Measurements from ENCODE around the gene POPDC3.
"Not testable (repeated sequence)": the region's sequence is repeated elsewhere in the genome, so short reads cannot be mapped to it uniquely, and the experiment has no call there.

The POPDC3 gene, protein sequence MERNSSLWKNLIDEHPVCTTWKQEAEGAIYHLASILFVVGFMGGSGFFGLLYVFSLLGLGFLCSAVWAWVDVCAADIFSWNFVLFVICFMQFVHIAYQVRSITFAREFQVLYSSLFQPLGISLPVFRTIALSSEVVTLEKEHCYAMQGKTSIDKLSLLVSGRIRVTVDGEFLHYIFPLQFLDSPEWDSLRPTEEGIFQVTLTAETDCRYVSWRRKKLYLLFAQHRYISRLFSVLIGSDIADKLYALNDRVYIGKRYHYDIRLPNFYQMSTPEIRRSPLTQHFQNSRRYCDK

DNA sequence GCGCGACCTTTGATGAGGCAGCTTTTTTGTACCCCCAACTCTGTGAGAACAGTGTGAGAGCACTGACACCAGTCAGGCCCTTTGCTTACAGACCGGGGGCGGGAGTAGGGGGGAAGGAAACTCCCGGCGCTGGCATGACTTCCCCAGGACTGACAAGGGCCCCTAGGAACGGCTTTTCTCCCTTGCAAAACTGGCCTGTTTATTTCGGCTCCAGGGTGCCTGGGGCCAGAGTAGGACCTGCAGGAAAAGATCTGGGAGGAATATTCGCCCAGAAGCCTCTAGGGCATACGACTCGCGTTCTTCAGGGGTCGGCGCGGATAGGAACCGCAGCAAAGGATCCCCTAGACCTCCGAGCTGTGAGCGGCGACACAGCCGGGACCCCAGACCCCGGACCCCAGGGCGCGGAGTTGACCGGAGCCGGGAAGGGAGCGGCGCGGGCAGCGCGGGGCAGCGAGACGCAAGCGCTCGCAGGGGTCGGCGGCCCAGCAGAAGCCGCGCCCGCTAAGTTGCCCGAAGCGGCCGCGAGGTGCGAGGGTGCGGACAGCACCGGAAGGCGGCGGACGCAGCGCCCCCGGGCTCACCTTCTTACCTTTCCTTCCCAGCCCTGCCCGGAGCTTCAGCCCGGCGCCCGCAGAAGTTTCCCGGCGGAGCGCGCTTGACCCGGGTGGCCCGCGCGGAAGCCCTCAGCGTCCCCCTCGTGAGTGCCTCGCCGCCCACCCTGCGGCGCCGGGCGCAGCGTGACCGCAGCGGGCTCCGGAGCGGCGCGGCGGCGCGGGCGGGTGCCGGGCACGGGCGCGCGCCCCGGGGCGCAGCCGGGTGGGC, at the start of gene POPDC3:
Gene POPDC3 (minus strand): TSS at position 771 of the 822 bp plus-strand sequence. CDS start 18,105 bp downstream, outside the sequence.
- in situ Hi-C loops (cut with MboI; ENCODE audit: low sequenced_read_pairs), result no loop called here

DNA sequence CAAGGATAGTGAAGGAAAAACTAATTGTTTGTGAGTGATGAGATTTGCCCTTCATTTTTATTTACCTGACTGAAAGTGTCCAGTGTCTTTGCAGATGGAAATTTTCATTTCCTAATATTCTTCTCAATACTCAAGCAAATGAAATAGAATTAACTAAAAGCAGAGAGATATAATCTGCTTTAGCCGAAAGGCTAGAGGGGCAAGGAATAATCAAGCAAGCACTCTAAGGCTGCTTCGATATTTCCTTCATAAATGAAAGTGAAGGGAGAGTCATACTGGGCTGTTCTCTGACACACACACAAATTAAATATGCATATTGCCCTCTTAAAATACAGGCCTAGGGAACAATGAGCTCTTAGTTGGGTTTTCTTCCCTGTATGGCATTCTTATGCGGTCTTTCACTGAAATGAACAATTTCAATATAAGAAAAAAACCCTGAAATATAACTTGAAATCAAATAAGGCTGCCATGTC, 47.5 kb upstream of the POPDC3 start:
- in situ Hi-C loops (cut with MboI; ENCODE audit: low sequenced_read_pairs), result no loop called here

DNA sequence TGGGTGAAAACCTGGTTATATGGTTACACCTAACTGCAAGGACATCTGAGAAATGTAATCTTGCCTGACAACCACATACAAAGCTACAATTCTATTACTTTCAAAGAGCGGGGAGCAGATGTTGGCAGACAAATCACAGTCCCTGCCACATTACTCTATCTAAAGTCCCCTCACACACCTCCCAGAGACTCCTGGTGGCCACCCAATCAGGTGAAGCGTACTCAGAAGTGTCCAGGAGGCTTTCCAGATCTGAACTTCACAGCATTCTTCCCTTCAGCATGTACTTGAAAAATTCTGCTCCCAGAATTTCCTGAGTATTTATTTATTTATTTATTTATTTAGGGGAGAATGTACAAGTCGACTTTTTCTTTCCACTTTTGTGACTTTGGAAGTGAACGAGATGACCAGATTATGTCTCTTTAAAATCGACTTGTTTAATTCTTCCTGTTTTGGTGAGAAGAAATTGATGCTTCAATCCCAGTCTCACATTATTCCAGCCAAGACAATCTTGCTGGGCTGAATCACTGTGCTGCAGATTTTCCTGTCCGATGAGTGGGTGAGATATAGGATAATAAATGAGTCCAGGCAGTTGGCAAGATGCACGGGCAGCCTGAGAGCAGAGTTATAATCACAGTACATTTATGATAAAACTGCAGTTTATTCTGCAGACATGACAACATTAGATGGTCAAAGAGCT, 46.9 kb upstream of the POPDC3 start:
- in situ Hi-C loops (cut with MboI; ENCODE audit: low sequenced_read_pairs), result no loop called here

DNA sequence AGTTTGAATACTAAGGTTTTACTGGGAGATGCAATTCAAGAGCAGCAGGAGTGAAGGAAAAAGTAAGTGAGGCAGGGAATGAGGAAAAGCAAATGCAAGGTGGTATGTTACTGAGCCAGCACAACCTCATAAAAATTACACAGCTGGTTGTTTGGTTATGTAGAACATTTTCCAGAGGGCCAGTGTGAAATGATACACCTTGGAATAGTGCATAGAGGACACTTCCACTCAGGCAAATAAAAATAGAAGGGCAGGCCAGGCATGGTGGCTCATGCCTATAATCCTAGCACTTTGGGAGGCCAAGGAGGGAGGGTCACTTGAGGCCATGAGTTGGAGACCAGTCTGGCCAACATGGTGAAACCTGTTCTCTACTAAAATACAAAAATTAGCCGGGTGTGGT, 43.4 kb upstream of the POPDC3 start:
- in situ Hi-C loops (cut with MboI; ENCODE audit: low sequenced_read_pairs), result no loop called here

DNA sequence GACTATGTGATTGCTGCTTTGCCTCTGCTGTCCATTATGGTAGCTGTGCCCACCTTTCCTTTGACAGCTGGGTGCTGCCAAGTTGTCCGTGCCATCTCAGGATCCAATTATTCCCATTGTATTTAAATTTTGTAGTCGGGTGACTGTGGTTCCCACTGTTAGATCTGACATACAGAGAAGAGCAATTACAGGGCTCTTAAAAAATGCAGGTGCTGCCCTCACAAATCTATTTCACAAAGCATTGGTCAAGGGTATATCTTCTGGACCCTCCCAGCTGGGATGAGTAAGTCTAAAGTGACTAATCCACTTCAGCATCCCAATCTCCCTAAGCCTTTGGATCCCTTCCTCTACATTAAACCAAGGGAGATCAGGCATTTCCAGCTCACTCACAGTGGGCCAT, 41.4 kb upstream of the POPDC3 start:
- in situ Hi-C loops (cut with MboI; ENCODE audit: low sequenced_read_pairs), result not testable (repeated sequence)

DNA sequence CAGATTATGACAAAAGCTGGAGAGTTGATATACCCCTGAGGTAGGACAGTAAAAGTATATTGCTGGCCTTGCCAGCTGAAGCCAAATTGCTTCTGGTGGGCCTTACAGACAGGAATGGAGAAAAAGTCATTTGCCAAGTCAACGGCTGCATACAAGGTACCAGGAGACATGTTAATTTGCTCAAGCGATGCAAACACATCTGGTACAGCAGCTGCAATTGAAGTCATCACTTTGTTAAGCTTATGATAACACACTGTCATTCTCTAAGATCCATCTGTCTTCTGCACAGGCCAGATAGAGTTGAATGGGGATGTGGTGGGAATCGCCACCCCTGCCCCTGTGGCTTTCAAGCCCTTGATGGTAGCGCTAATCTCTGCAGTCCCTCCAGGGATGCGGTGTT, 40.4 kb upstream of the POPDC3 start:
- in situ Hi-C loops (cut with MboI; ENCODE audit: low sequenced_read_pairs), result no loop called here

DNA sequence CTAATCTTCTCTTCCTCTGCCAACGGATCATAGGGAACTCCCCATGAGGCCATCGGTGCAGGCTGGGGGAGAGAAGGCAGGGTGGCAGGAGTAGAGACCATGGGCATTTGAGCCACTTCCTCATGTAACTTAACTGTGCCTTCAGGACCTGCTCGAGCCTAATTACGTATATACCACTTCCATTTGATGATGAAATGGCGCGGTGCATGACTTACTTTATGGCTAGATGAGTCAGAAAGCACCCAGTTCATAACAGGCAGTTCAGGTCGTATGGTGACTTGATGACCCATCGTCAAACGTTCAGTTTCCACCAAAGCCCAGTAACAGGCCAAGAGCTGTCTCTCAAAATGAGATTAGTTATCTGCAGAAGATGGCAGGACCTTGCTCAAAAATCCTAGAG, 39.4 kb upstream of the POPDC3 start:
- in situ Hi-C loops (cut with MboI; ENCODE audit: low sequenced_read_pairs), result not testable (repeated sequence)

DNA sequence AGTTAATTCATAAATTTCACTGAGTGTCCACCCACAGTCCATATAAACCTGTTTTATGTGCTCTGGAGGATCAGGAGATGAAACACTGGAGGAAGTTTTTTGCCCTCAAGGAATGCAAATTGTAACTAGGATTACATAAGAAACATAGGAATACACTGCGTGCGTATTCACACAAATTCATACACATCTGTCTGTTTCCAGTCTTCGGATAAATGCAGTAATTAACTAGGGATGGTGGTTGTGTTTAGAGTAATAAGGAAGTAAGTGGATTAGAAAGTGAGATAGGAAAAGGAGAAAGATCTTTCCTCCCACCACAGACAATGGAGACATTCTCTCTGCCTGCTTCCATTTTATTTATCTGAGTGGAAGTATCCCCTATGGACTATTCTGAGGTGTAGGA, 35.7 kb upstream of the POPDC3 start:
- in situ Hi-C loops (cut with MboI; ENCODE audit: low sequenced_read_pairs), result no loop called here

DNA sequence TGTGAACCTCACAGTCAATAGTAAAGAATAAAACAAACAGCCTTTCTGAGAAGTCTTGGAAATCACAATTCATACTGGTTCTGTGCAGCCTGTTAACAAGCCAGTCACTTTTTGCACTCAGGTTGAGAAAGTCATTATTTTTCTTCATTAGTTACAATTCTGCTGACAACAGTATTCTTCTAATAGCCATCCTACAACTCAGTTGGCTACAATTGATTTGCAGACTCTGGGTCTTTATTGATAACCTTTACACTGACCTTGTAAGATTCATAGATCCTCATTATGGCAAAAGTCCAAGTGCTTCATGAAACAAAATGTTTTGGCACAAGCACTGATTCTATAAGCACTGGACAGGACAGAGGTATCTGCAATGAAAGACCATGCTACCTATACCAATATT, 34.9 kb upstream of the POPDC3 start:
- in situ Hi-C loops (cut with MboI; ENCODE audit: low sequenced_read_pairs), result no loop called here

DNA sequence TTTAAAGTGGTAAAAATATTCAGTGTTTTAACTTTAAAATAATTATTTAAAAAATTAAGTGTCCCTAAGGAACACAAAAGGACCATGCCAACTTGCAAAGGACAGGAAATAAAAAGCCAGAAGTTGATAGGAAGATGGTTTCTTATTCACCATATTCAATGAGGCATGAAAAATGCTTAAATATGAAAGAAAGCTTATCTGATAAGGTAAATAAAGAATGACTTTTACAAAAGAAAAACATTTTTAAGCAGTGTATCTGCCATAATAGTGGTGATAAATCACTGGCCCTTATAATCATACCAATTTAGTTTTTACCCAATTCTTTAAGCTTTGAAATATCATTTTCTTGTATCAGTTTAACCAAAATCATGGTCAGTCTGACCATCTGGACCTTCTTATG, 33.5 kb upstream of the POPDC3 start:
- in situ Hi-C loops (cut with MboI; ENCODE audit: low sequenced_read_pairs), result no loop called here

DNA sequence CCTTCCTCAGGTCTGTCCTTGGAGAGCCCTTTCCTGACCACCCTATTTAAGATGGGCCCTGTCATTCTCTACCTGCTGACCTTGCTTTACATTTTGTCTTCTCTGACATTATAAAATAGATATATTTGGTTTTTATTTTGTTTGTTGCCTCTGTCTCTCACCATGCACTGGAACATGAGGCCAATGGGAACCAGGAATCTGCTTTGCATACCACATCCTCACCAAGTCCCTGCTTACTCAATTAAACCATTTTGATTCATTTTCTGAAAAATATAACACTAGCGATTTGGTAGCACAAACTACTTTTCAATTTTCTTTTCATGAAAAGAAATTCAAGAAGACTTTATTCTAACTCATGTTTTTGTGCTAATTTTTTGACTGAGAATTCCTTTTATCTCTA, 32.8 kb upstream of the POPDC3 start:
- in situ Hi-C loops (cut with MboI; ENCODE audit: low sequenced_read_pairs), result no loop called here

DNA sequence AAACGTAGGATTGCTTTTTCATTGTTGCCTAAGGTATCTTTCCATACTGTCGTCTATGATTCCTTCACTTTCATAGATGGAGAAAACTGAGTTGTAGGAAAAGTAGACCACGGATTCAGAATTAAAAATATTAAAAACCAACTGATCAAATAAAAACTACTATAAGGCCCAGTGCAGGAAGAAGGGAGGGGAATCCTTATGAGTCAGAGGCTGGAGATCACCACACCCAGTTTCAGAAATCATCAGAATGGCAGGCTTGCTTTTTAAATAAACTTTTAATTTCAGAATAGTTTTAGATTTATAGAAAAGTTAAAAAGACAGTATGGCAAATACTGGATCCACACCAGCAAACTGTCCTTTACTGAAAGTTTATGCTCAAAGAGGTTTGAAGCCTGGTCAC, 32.0 kb upstream of the POPDC3 start:
- in situ Hi-C loops (cut with MboI; ENCODE audit: low sequenced_read_pairs), result no loop called here

DNA sequence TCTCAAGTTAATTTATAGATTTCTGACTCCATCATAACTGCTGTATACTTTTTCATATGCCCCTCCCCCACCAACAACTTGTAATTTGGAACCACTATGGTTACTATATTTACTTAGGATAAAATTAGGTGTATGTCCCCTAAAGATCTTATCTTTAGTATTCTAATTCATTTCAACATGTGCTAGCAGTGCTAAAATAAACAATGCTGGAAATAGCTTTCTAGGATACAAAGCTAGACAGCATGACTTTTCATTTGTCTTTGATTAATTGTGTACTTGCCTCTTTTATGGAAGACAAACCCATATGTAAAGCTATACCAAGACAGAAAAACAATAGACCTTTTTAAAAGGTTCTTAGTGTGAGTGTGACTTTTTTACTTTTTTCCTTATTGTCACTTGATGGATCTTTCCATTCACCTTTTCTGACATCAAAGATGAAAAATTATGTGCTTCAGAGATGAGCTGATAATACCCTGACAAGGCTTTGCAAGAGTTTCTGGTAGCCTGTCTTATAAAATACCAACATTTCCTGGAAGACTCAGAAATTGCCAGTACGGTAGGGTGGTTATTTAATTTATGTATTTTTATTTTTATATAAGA, 31.2 kb upstream of the POPDC3 start:
- in situ Hi-C loops (cut with MboI; ENCODE audit: low sequenced_read_pairs), result no loop called here

DNA sequence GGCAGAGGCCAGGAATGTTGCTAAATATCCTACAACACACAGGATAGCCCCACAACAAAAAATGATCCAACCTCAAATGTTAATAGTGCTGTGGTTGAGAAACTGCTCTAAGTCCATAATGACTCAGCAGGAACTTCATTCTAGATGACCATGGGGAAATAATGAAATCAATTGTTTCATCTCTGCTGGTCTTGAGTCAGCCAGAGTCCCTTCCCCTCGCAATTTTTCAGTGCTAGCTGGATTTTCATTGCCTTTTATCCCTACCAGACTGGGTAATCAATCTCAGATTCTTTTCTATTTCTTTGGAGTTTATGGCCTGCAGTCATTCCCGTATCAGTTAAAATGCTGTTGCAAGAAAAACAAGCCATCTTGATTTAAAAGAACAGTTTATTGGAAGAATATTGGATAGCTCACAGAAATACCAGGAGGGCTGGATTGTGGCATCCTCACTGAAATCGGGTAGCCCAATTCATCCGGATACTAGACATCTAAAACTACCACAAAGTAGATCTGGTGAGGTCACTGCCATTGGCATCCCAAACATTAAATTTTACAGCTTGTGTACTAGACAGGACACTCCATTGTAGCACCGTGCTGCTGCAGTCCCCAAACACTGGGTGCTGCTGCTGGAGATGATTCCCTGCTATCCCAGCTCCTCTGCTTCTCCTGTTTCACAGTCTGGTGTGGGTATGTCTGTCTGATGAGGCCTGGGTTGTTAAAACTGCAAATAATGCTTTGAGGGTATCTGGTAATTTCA, 30.3 kb upstream of the POPDC3 start:
- in situ Hi-C loops (cut with MboI; ENCODE audit: low sequenced_read_pairs), result no loop called here

DNA sequence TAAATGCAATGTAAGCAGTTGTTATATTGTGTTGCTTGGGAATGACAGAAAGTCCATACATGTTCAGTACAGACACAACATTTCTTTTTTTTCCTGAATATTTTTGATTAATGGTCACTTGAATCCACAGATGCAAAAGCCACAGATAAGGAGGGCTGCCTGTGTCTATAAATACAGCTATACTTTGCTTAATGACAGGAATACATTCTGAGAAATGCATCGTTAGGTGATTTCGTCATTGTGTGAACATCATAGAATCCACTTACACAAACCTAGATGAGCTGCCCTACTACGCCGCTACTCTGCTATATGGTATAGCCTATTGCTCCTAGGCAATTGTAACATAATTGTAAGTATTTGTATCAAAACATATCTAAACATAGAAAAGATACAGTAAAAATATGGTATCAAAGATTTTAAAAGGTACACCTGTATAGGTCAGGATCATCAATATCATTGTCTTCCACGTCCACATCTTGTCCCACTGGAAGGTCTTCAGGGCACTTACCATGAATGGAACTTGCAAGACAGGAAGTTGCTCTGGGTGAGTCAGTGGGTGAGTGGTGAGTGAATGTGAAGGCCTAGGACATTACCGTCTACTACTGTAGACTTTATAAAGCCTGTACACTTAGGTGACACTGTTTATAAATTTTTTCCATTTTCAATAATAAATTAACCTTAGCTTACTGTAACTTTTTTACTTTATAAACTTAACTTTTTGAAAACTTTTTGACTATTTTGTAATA, 27.9 kb upstream of the POPDC3 start:
- in situ Hi-C loops (cut with MboI; ENCODE audit: low sequenced_read_pairs), result no loop called here

DNA sequence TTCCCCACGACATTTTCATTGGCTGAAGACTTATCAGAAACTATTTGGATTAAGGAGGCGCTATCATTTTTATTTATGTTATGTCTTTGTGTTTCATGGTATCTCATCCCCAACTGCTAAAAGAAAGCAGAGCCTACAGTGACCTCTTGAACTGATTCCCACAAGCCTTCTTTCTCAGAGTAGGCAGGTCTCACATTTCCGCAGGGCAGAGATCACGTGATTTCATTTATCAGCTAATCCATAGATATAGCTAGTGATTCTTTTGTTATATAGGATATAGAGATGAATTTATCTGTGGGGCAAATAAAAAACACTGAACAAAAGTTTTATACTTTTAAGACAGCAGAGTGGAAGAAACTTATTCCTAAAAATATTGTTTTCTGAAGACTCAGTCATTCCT, 25.0 kb upstream of the POPDC3 start:
- in situ Hi-C loops (cut with MboI; ENCODE audit: low sequenced_read_pairs), result no loop called here

DNA sequence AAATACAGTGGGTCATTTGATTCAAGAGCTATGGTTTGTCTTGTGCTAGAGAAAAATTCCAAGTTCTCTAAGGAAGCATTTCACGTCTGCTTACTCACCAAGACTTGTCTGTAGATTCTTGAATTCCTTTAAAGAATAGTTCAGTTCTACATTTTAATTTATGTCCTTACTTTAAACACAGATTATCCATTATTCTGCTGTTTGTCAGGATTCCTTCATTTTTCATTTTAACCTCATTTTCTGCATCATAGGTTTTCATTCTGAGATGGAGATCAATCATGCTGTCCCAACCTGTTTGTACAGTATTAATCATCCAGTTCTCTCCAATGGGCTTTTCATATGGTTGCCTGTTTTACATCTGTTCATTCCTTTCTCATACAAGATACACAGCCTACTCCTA, 24.5 kb upstream of the POPDC3 start:
- in situ Hi-C loops (cut with MboI; ENCODE audit: low sequenced_read_pairs), result no loop called here

DNA sequence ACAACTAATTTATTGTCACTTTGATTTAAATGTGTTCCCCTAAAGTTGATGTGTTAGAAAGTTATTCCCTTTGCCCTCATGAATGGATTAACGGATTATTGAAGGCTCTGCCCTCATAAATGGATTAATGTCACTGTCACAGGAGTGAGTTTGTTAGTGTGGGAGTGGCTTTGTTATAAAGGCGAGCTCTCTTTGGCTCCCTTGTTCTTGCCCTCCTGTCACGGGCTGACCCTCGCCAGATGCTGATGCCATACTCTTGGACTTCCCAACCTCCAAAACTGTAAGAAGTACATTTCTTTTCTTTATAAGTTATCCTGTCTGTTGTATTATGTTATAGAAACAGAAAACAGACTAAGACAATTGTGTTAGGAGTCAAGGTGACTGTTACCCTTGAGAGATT, 22.7 kb upstream of the POPDC3 start:
- in situ Hi-C loops (cut with MboI; ENCODE audit: low sequenced_read_pairs), result no loop called here

DNA sequence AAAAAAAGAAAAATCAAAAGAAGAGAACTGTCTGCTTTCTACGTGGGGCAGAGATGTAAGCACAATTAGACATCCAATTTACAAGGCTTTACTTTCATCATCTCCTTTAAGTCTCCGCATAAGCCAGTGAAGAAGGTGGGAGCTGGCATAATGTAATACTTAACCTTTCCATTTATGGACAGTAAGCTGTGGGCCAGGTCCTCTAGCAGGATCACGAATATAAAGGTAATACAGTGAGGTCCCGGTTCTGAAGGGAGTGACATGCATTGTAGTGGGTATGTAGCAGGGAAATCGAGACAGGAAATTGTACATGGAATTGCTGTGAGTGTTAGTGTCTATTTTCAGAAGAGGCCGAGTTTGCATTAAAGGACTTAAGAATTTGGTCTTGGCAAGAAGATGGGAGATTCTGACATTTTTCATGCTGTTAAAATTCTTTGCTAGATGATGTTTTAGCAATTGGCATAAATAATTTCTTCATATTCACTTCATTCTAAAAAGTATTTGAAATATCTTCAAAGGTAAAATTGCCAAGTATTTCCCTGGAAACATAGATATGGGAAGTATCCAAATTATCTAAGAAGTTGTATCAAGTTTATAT, 20.4 kb upstream of the POPDC3 start:
- in situ Hi-C loops (cut with MboI; ENCODE audit: low sequenced_read_pairs), result no loop called here

DNA sequence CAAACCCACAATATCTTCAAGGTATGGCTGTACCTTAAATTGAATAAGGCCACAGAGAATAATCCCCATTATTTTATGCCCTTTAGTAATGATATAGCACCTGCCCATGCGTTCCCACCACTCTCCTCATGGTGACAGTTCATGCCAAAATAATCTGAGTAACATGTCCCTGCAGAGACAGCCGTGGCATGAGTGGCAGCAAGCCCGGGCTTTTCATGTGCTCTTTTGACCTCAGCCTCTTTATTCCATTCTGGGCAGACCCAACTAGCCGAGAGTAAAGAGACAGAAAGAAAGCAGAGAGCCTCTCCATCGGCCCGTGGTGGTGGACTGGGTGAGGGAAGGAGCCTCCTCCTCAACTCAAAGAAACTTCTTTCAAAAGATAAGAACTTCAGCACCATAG, 19.9 kb upstream of the POPDC3 start:
- in situ Hi-C loops (cut with MboI; ENCODE audit: low sequenced_read_pairs), result no loop called here
